GM21619 (cell line): Measurements from ENCODE around the gene BACH1.

Experiments
- ATAC-seq: cut with Tn5 transposase; IDR thresholded peaks from one replicate; pipeline ENCODE4 v1.9.1; 2021; ENCODE audit not compliant: unreplicated experiment

BACH1 gene

GRCh38 chr21:29313662-29314408 lies 15.1 kb downstream of the BACH1 start:
- no peak for ATAC-seq

- ATAC-seq: no peak
Observed at GRCh38 chr21:29315131-29315749, 16.5 kb downstream of the BACH1 start.

GRCh38 chr21:29316029-29316742 lies 17.5 kb downstream of the BACH1 start:
- no peak for ATAC-seq

GRCh38 chr21:29316806-29317205 lies 18.1 kb downstream of the BACH1 start:
- ATAC-seq: no peak

- no peak for ATAC-seq
Observed at GRCh38 chr21:29318354-29318753, 19.6 kb downstream of the BACH1 start.

GRCh38 chr21:29320031-29320430 lies 21.3 kb downstream of the BACH1 start:
- ATAC-seq: no peak

GRCh38 chr21:29321217-29321616 lies 22.5 kb downstream of the BACH1 start:
- no peak for ATAC-seq

GRCh38 chr21:29321932-29322928 lies 23.5 kb downstream of the BACH1 start:
- ATAC-seq: no peak

- no peak for ATAC-seq
Observed at GRCh38 chr21:29323189-29323588, 24.5 kb downstream of the BACH1 start.

- no peak for ATAC-seq
Observed at GRCh38 chr21:29326914-29327554, 28.3 kb downstream of the BACH1 start.

- no peak for ATAC-seq
Observed at GRCh38 chr21:29329406-29329805, 30.7 kb downstream of the BACH1 start.

GRCh38 chr21:29330797-29331196 lies 32.1 kb downstream of the BACH1 start:
- ATAC-seq: no peak

- no peak for ATAC-seq
Observed at GRCh38 chr21:29332461-29333362, 34.0 kb downstream of the BACH1 start.

- no peak for ATAC-seq
Observed at GRCh38 chr21:29333406-29333805, 34.7 kb downstream of the BACH1 start.

- ATAC-seq: no peak
Observed at GRCh38 chr21:29334717-29335428, 36.2 kb downstream of the BACH1 start.

- ATAC-seq: no peak
Observed at GRCh38 chr21:29335720-29336119, 37.0 kb downstream of the BACH1 start.

- no peak for ATAC-seq
Observed at GRCh38 chr21:29338256-29338655, 39.5 kb downstream of the BACH1 start.

- no peak for ATAC-seq
Observed at GRCh38 chr21:29340228-29340627, 41.5 kb downstream of the BACH1 start.
